GM12891 (cell line): ENCODE data around the gene PRKCA.

Source experiments
- DNase-seq: peaks from one replicate; pipeline ENCODE4 v3.0.0; 2011; ENCODE audit warnings: low spot score; ENCODE audit not compliant: insufficient read length
- FAIRE-seq: peaks from 2 replicates; lab custom pipeline; 2011; peaks lifted over from hg19 to GRCh38; lab: Jason Lieb, UNC
- PAX5 ChIP-seq: IDR thresholded peaks from 2 replicates; pipeline ENCODE4 v1.6.1; 2011; ENCODE audit warnings: low read length, moderate library complexity, mild to moderate bottlenecking; ENCODE audit not compliant: insufficient read depth, severe bottlenecking
- POLR2A ChIP-seq: IDR thresholded peaks from 2 replicates; pipeline ENCODE4 v1.6.1; 2011; ENCODE audit warnings: low read depth, low read length, control low read depth
- POLR2AphosphoS5 ChIP-seq: IDR thresholded peaks from 2 replicates; pipeline ENCODE4 v1.6.1; 2011; ENCODE audit warnings: low read depth, low read length, control low read depth
- POU2F2 ChIP-seq: IDR thresholded peaks from 2 replicates; pipeline ENCODE4 v1.6.1; 2011; ENCODE audit warnings: low read depth, mild to moderate bottlenecking, control low read depth, low read length, moderate library complexity
- SPI1 ChIP-seq: IDR thresholded peaks from 2 replicates; pipeline ENCODE4 v1.6.1; 2011; ENCODE audit warnings: low read depth, low read length, control low read depth
- TAF1 ChIP-seq: IDR thresholded peaks from 2 replicates; pipeline ENCODE4 v1.6.1; 2011; ENCODE audit warnings: low read depth, low read length, control low read depth

Gene PRKCA

GRCh38 chr17:66412857-66413558 is 110.6 kb downstream of the PRKCA start:
- DNase-seq (no peak), FAIRE-seq (no peak)
- TF ChIP-seq POLR2AphosphoS5 (no peak), POLR2A (no peak), TAF1 (no peak), PAX5 (no peak)

GRCh38 chr17:66413559-66414520 is 111.4 kb downstream of the PRKCA start:
- DNase-seq: no peak
- TF ChIP-seq PAX5: no peak
- TF ChIP-seq POU2F2: no peak
- TF ChIP-seq SPI1: no peak
- no peak for TF ChIP-seq POLR2A
- TF ChIP-seq POLR2AphosphoS5: no peak
- no peak for TF ChIP-seq TAF1
- no peak for FAIRE-seq

DNA sequence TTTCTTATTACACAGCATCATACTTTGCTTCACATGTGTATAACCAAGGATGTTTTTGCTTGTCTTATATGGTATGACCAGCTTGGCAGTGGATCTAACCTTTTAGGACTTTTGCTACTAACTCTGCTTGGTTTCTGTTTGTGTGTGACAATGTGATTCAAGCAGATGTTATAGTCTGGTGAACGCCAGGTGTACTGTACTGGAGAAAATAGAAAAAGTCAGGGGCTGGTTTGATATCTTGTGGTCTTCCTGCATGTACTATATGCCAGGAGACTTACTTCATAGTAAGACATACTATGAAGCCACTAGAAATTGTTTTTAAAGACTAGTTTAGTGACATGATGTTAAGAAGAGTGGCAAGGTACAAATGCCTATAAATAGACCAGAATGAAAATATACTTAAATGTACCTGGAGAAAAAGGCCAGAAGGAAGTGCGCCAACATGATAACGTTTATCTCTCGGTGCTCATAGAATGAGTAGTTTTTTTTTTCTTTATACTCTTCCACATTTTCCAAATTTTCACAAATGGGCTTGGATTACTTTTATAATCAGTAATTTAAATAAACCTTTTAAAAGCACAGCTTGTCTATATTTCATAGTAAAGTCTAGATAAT is 112.3 kb downstream of the PRKCA start:
- FAIRE-seq: no peak
- TF ChIP-seq POU2F2 (no peak), SPI1 (no peak), POLR2AphosphoS5 (no peak), TAF1 (no peak)
- DNase-seq: no peak

DNA sequence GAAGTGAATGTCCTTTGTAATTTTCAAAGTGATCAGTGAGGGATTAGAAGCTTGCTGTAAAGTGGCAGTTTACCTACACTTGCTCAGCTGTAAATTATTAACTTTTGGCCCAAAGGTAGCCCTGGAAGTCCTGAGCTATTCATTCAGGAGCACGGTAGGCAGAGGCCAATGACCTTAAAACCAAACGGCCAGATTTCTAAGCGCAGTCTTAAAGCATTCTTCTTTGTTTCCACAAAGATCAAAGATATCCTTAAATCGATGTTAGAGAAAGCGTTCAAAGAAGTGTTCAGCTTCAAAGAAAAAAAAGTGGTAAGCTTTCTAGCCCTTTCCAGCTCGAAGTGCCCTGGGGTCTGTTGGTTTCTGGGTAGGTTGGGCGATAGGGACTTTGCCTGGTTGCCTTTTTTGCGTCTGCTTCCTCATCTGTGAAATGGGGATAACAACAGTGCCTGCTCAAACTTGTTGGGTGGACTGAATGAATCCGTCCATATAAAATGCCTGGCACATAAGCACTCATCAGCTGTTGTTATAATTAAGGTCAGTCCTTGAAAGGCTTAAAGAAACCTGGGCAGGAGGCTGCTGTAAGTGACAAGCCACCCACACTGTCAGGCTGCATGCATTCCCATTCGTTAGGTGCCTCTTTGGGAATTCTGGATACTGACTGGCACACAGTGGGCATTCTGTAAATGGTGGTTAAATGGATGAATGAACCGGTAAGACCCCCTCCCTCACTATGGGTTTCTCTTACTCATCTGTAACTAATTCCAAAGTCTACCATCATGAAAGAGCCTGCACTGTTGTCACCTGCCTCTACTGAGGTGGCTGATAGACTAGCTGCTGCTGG is 113.2 kb downstream of the PRKCA start:
- no peak for DNase-seq
- no peak for FAIRE-seq
- no peak for TF ChIP-seq PAX5
- TF ChIP-seq POLR2AphosphoS5: no peak
- TF ChIP-seq SPI1: no peak

- no peak for DNase-seq
- FAIRE-seq: no peak
- TF ChIP-seq PAX5: no peak
- no peak for TF ChIP-seq POU2F2
- TF ChIP-seq POLR2AphosphoS5: no peak
- no peak for TF ChIP-seq POLR2A
- no peak for TF ChIP-seq TAF1
- TF ChIP-seq SPI1: no peak
Measured at GRCh38 chr17:66416207-66416940, 114.0 kb downstream of the PRKCA start.

DNA sequence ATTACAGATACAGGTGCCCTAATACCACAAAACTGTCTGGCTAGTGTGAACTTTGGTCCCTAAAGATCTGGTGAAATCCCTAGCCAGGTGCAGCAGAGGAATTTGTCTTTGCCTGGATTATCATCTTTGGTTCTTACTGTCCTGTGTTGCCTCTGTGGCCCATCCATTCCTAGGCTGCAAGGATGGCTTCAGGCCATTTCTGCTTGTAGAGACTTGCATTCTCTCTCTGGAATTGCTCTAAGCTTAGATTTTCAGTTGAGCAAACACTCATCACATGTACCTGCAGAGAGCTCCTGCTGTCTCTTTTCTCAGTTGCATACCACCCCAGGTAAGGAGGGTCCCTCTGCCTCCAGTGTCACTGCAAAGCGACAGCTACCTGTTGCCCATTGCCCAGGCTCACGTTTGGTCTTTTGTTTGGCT is 114.9 kb downstream of the PRKCA start:
- no peak for DNase-seq
- no peak for FAIRE-seq
- no peak for TF ChIP-seq TAF1
- TF ChIP-seq POU2F2: no peak
- no peak for TF ChIP-seq POLR2AphosphoS5
- no peak for TF ChIP-seq SPI1
- no peak for TF ChIP-seq POLR2A
- TF ChIP-seq PAX5: no peak

GRCh38 chr17:66420961-66421371 is 118.6 kb downstream of the PRKCA start:
- TF ChIP-seq POU2F2 (no peak), TAF1 (no peak), POLR2A (no peak), PAX5 (no peak), POLR2AphosphoS5 (no peak), SPI1 (no peak)
- FAIRE-seq: no peak
- no peak for DNase-seq

GRCh38 chr17:66422186-66422585 is 119.8 kb downstream of the PRKCA start:
- no peak for DNase-seq

More at GRCh38 chr17:66422186-66422585, 119.8 kb downstream of the PRKCA start:
- FAIRE-seq: no peak
- TF ChIP-seq SPI1: no peak
- TF ChIP-seq POLR2A: no peak
- no peak for TF ChIP-seq TAF1
- no peak for TF ChIP-seq POLR2AphosphoS5
- TF ChIP-seq POU2F2: no peak
- TF ChIP-seq PAX5: no peak
